ENCODE results near the gene ATXN7. TPM values are rescaled to one million over a fixed set of nuclear protein-coding genes. Genes with fewer than 3 reads are reported as not detected.

Gene ATXN7
- total and polyA plus RNA-seq, 2 donors (not counting 1 experiment from before 2014, with no cell fraction given) = 6.3 to 11.1 TPM

GRCh38 chr3:63853106-63853505 lies 10.6 kb upstream of the ATXN7 start:
- Histone ChIP-seq H3K4me3 (replicated peaks in 1 of 4; ENCODE audit: control extremely low read depth in 1 of 4, insufficient read depth in 1 of 4, low read depth in 3 of 4, low read length in 4 of 4) (no peak overlapping the region), H3K79me2 (ENCODE audit: control insufficient read depth, insufficient read depth, low read length) (peaks cover 24% of the 10 kb centered on the region), H4K20me1 (ENCODE audit: control insufficient read depth, extremely low read depth, insufficient read depth, low read length) (no peaks in the 10 kb centered on the region), H3K36me3 (ENCODE audit: control insufficient read depth, insufficient read depth, low read length) (no peaks in the 10 kb centered on the region), H3K27ac (ENCODE audit: insufficient read depth, low read length) (no peak overlapping the region), H3K4me1 (ENCODE audit: control insufficient read depth, extremely low read depth, insufficient read depth, low read length) (no peaks in the 10 kb centered on the region), H3K9ac (ENCODE audit: insufficient read depth, low read length) (no peak overlapping the region), H2AFZ (ENCODE audit: low read length) (no peak overlapping the region), H3K27me3 (ENCODE audit: control insufficient read depth, insufficient read depth, low read length) (no peaks in the 10 kb centered on the region), H3K9me3 (ENCODE audit: control insufficient read depth, insufficient read depth, low read depth, low read length) (no peaks in the 10 kb centered on the region), H3K4me2 (ENCODE audit: extremely low read depth, insufficient read depth, low read length) (no peak overlapping the region)
- no peak for DNase-seq (ENCODE audit: low read depth in 2 of 2)
- TF ChIP-seq EZH2 (IDR thresholded peaks at IDR 0.05; ENCODE audit: low read length, missing control alignments) = no peak
- no peak for TF ChIP-seq CTCF (conservative IDR thresholded peaks at IDR 0.05 in 1 of 2, IDR thresholded peaks at IDR 0.05 in 1 of 2; ENCODE audit: low read depth in 1 of 2, low read length in 2 of 2)

GRCh38 chr3:63855333-63855940 lies 8.2 kb upstream of the ATXN7 start:
- no peaks in the 10 kb centered on the region for H4K20me1 ChIP-seq (ENCODE audit: control insufficient read depth, extremely low read depth, insufficient read depth, low read length)
- H3K4me2 ChIP-seq (ENCODE audit: extremely low read depth, insufficient read depth, low read length) = no peak overlapping the region
- H3K27me3 ChIP-seq (ENCODE audit: control insufficient read depth, insufficient read depth, low read length) = no peaks in the 10 kb centered on the region
- no peak overlapping the region for H3K4me3 ChIP-seq (replicated peaks in 1 of 4; ENCODE audit: control extremely low read depth in 1 of 4, insufficient read depth in 1 of 4, low read depth in 3 of 4, low read length in 4 of 4)
- H3K79me2 ChIP-seq (ENCODE audit: control insufficient read depth, insufficient read depth, low read length) = peaks cover 29% of the 10 kb centered on the region
- no peaks in the 10 kb centered on the region for H3K36me3 ChIP-seq (ENCODE audit: control insufficient read depth, insufficient read depth, low read length)
- TF ChIP-seq CTCF (conservative IDR thresholded peaks at IDR 0.05 in 1 of 2, IDR thresholded peaks at IDR 0.05 in 1 of 2; ENCODE audit: low read depth in 1 of 2, low read length in 2 of 2) (no peak), EZH2 (IDR thresholded peaks at IDR 0.05; ENCODE audit: low read length, missing control alignments) (no peak)
- H2AFZ ChIP-seq (ENCODE audit: low read length) = no peak overlapping the region
- no peak for DNase-seq (ENCODE audit: low read depth in 2 of 2)
- no peaks in the 10 kb centered on the region for H3K9me3 ChIP-seq (ENCODE audit: control insufficient read depth, insufficient read depth, low read depth, low read length)
- no peak overlapping the region for H3K27ac ChIP-seq (ENCODE audit: insufficient read depth, low read length)
- no peaks in the 10 kb centered on the region for H3K4me1 ChIP-seq (ENCODE audit: control insufficient read depth, extremely low read depth, insufficient read depth, low read length)
- H3K9ac ChIP-seq (ENCODE audit: insufficient read depth, low read length) = no peak overlapping the region

- no peaks in the 10 kb centered on the region for H3K36me3 ChIP-seq (ENCODE audit: control insufficient read depth, insufficient read depth, low read length)
- H3K4me1 ChIP-seq (ENCODE audit: control insufficient read depth, extremely low read depth, insufficient read depth, low read length) = no peaks in the 10 kb centered on the region
- H3K27ac ChIP-seq (ENCODE audit: insufficient read depth, low read length) = no peak overlapping the region
- no peak overlapping the region for H3K9ac ChIP-seq (ENCODE audit: insufficient read depth, low read length)
- H2AFZ ChIP-seq (ENCODE audit: low read length) = no peak overlapping the region
- H4K20me1 ChIP-seq (ENCODE audit: control insufficient read depth, extremely low read depth, insufficient read depth, low read length) = no peaks in the 10 kb centered on the region
- peaks cover 40% of the 10 kb centered on the region for H3K79me2 ChIP-seq (ENCODE audit: control insufficient read depth, insufficient read depth, low read length)
- H3K9me3 ChIP-seq (ENCODE audit: control insufficient read depth, insufficient read depth, low read depth, low read length) = no peaks in the 10 kb centered on the region
- H3K27me3 ChIP-seq (ENCODE audit: control insufficient read depth, insufficient read depth, low read length) = no peaks in the 10 kb centered on the region
- peak in 1 of 2 donors; percentile 80 for DNase-seq (ENCODE audit: low read depth in 2 of 2)
- H3K4me2 ChIP-seq (ENCODE audit: extremely low read depth, insufficient read depth, low read length) = no peak overlapping the region
- no peak for TF ChIP-seq EZH2 (IDR thresholded peaks at IDR 0.05; ENCODE audit: low read length, missing control alignments)
- no peak for TF ChIP-seq CTCF (conservative IDR thresholded peaks at IDR 0.05 in 1 of 2, IDR thresholded peaks at IDR 0.05 in 1 of 2; ENCODE audit: low read depth in 1 of 2, low read length in 2 of 2)
- H3K4me3 ChIP-seq (replicated peaks in 1 of 4; ENCODE audit: control extremely low read depth in 1 of 4, insufficient read depth in 1 of 4, low read depth in 3 of 4, low read length in 4 of 4) = no peak overlapping the region
Observed at GRCh38 chr3:63857311-63857710, 6.4 kb upstream of the ATXN7 start.

Measured in fibroblast of lung (primary cell).